H1 (cell line): Measurements from ENCODE around the gene ZNF446. TPM values are rescaled to one million over a fixed set of nuclear protein-coding genes. Genes with fewer than 3 reads are reported as not detected.

Experiments
- EP300 ChIP-seq, 2 experiments: IDR thresholded peaks; 1 replicate in 1 of 2; 2 replicates in 1 of 2; pipeline ENCODE4 v1.6.1; 2011 to 2012; ENCODE audit warnings: low read depth in 2 of 2, low read length in 2 of 2, mild to moderate bottlenecking in 2 of 2, borderline replicate concordance in 1 of 2, inconsistent platforms in 1 of 2, moderate library complexity in 1 of 2
- GTF2F1 ChIP-seq: IDR thresholded peaks from 2 replicates; pipeline ENCODE4 v1.6.1; 2012; ENCODE audit warnings: low read depth, low read length, improper control_type of control experiment, borderline replicate concordance
- HDAC6 ChIP-seq: IDR thresholded peaks from one replicate; pipeline ENCODE4 v1.7.1; 2012; ENCODE audit warnings: low read depth, mild to moderate bottlenecking, inconsistent platforms, low read length, moderate library complexity
- NRF1 ChIP-seq: IDR thresholded peaks from 2 replicates; pipeline ENCODE4 v1.6.1; 2011; ENCODE audit warnings: mild to moderate bottlenecking, low read depth, low read length, improper control_type of control experiment
- SAP30 ChIP-seq: fragments of 300-600 bp; sonication (generic); IDR thresholded peaks from 2 replicates; pipeline ENCODE4 v1.7.1; 2012; ENCODE audit warnings: low read length, moderate library complexity, mild to moderate bottlenecking, inconsistent platforms; ENCODE audit not compliant: insufficient read depth, insufficient replicate concordance
- SIN3A ChIP-seq, 2 experiments: IDR thresholded peaks in 1 of 2; conservative IDR thresholded peaks in 1 of 2; 2 replicates each; pipeline ENCODE4 v1.6.1; 2011 to 2012; ENCODE audit warnings: low read length in 2 of 2, improper control_type of control experiment in 1 of 2, low read depth in 1 of 2, mild to moderate bottlenecking in 1 of 2
- SIX5 ChIP-seq: IDR thresholded peaks from 2 replicates; pipeline ENCODE4 v1.6.1; 2011; ENCODE audit warnings: mild to moderate bottlenecking, low read depth, low read length
- SP1 ChIP-seq: IDR thresholded peaks from 2 replicates; pipeline ENCODE4 v1.6.1; 2011; ENCODE audit warnings: low read depth, low read length
- SP2 ChIP-seq: IDR thresholded peaks from 2 replicates; pipeline ENCODE4 v1.6.1; 2012; ENCODE audit warnings: mild to moderate bottlenecking, low read length, inconsistent platforms
- TBP ChIP-seq: IDR thresholded peaks from 2 replicates; pipeline ENCODE4 v1.6.1; 2011; ENCODE audit warnings: low read depth, low read length, improper control_type of control experiment
- YY1 ChIP-seq: IDR thresholded peaks from 2 replicates; pipeline ENCODE4 v1.6.1; 2011; ENCODE audit warnings: low read depth, mild to moderate bottlenecking, low read length
- polyA plus RNA-seq, 7 experiments: library from polyadenylated mRNA; depleted of rRNA in 3 of 7; stranded (reverse) in 5 of 7; unstranded in 2 of 7; fragments of >200 nt in 5 of 7; fragments of 200-250 nt in 2 of 7; gene quantifications; 1 replicate in 5 of 7; 2 replicates in 1 of 7; 4 replicates in 1 of 7; pipeline versions ENCODE4 v1.2.1 to v1.2.3, GENCODE V29; 2011 to 2013; ENCODE audit warnings: missing spikeins in 2 of 7, mixed read lengths in 2 of 7
- total RNA-seq: library from RNA; stranded (reverse); fragmentation: NEBNext Ultra II Directional; extraction: Animal tissue kit (Norgen Biotek cat#: 25700); gene quantifications from 2 replicates; pipeline ENCODE4 v1.2.1, GENCODE V29; 2021
- TF ChIP-seq, protein P1 (sequence below): IDR thresholded peaks from 2 replicates; pipeline ENCODE4 v1.6.1; 2012; ENCODE audit warnings: low read length, inconsistent platforms
- TF ChIP-seq, protein P2 (sequence below): IDR thresholded peaks from 2 replicates; pipeline ENCODE4 v1.6.1; 2012; ENCODE audit warnings: inconsistent platforms

ZNF446 gene
- total and polyA plus RNA-seq, 2 of the 8 experiments (the other 6 are each of a cell fraction or from before 2014, with no cell fraction given), result 4.1 to 5.5 TPM

DNA sequence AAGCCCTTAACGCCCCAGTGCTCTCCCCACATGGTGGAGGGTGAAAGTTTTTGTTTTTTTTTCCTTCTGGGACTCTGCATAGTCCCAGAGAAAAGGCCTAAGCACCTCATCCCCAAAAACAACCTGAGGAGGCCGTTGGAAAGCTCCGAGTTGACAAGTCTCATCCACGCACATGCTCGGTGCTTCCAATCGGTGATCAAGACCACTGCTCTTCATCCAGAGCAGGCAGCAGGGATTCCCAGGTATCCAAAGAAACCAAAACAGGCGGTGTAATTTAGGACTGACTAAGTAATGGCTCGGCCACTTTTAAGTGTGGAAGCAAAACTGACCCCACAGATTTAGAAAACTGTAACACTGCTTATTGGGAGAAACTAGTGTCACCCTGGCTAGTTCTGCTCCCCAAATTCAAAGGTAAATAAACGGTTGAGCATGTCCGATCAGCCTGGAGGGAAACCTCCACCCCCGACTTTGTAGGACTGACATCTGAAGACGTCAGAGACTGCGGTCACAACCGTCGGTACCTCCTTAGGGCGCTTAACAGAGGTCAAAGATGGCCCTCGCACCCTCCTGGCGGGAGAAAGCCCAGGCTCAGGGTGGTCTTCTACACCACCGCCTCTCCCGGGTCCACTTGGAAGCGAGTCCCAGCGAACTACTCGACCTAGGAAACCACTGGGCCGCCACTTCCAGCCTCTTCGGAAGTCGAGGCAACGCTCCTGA lies 997 bp upstream of the ZNF446 start (continued):
- TF ChIP-seq SIN3A (conservative IDR thresholded peaks at IDR 0.05 in 1 of 2, IDR thresholded peaks at IDR 0.05 in 1 of 2; ENCODE audit: low read depth in 1 of 2, low read length in 2 of 2) (no peak), NRF1 (no peak), TBP (no peak), SAP30 (peak; percentile 47), SIX5 (no peak), SP1 (no peak), EP300 (IDR thresholded peaks at IDR 0.05; ENCODE audit: borderline replicate concordance in 1 of 2, low read depth in 2 of 2, low read length in 2 of 2) (no peak), YY1 (0 out of 2 replicates have a peak, but pooled peaks have one; percentile 11), HDAC6 (no peak), GTF2F1 (no peak), SP2 (no peak)
- TF ChIP-seq, protein P1, sequence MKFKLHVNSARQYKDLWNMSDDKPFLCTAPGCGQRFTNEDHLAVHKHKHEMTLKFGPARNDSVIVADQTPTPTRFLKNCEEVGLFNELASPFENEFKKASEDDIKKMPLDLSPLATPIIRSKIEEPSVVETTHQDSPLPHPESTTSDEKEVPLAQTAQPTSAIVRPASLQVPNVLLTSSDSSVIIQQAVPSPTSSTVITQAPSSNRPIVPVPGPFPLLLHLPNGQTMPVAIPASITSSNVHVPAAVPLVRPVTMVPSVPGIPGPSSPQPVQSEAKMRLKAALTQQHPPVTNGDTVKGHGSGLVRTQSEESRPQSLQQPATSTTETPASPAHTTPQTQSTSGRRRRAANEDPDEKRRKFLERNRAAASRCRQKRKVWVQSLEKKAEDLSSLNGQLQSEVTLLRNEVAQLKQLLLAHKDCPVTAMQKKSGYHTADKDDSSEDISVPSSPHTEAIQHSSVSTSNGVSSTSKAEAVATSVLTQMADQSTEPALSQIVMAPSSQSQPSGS, result 0 out of 2 replicates have a peak, but pooled peaks have one; percentile 11
- TF ChIP-seq, protein P2, sequence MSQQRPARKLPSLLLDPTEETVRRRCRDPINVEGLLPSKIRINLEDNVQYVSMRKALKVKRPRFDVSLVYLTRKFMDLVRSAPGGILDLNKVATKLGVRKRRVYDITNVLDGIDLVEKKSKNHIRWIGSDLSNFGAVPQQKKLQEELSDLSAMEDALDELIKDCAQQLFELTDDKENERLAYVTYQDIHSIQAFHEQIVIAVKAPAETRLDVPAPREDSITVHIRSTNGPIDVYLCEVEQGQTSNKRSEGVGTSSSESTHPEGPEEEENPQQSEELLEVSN, result no peak
